GM23248 (cell line): ENCODE data around the gene FAM163B. TPM values are rescaled to one million over a fixed set of nuclear protein-coding genes. Genes with fewer than 3 reads are reported as not detected.

Source experiments
- DNase-seq: peaks from one replicate; pipeline ENCODE4 v3.0.0-alpha.2; 2015
- H2AFZ ChIP-seq: fragments of 200-600 bp; sonication (generic); 2 replicates; pipeline ENCODE4 v1.6.1; 2016; ENCODE audit warnings: antibody characterized with exemption
- H3F3A ChIP-seq: fragments of 200-600 bp; sonication (generic); 2 replicates; pipeline ENCODE4 v1.6.1; 2016; ENCODE audit warnings: mild to moderate bottlenecking, antibody characterized with exemption, mixed run types; ENCODE audit not compliant: insufficient read depth
- H3K27ac ChIP-seq: fragments of 200-600 bp; sonication (generic); 2 replicates; pipeline ENCODE4 v1.5.1; 2016; ENCODE audit warnings: mild to moderate bottlenecking
- H3K27me3 ChIP-seq: fragments of 200-600 bp; sonication (generic); replicated peaks from 2 replicates; pipeline ENCODE4 v1.6.1; 2016; ENCODE audit warnings: mild to moderate bottlenecking; ENCODE audit not compliant: insufficient read depth
- H3K36me3 ChIP-seq: fragments of 200-600 bp; sonication (generic); 2 replicates; pipeline ENCODE4 v1.6.1; 2016; ENCODE audit warnings: low read depth, mild to moderate bottlenecking
- H3K4me1 ChIP-seq: fragments of 200-600 bp; sonication (generic); 2 replicates; pipeline ENCODE4 v1.6.1; 2016; ENCODE audit warnings: mild to moderate bottlenecking; ENCODE audit not compliant: insufficient read depth
- H3K4me2 ChIP-seq: fragments of 200-600 bp; sonication (generic); one replicate; pipeline ENCODE4 v1.6.1; 2016; ENCODE audit warnings: mild to moderate bottlenecking; ENCODE audit not compliant: unreplicated experiment
- H3K4me3 ChIP-seq: fragments of 200-600 bp; sonication (generic); 2 replicates; pipeline ENCODE4 v1.5.1; 2016; ENCODE audit warnings: mild to moderate bottlenecking
- H3K79me2 ChIP-seq: fragments of 200-600 bp; sonication (generic); 2 replicates; pipeline ENCODE4 v1.6.1; 2016; ENCODE audit warnings: mild to moderate bottlenecking; ENCODE audit not compliant: insufficient read depth
- H3K9ac ChIP-seq: fragments of 200-600 bp; sonication (generic); 2 replicates; pipeline ENCODE4 v1.6.1; 2016; ENCODE audit warnings: mild to moderate bottlenecking
- H3K9me2 ChIP-seq: fragments of 200-600 bp; sonication (generic); 2 replicates; pipeline ENCODE4 v1.6.1; 2016; ENCODE audit warnings: mixed run types, mild to moderate bottlenecking, moderate library complexity; ENCODE audit not compliant: insufficient read depth
- H3K9me3 ChIP-seq: fragments of 200-600 bp; sonication (generic); one replicate; pipeline ENCODE4 v1.6.1; 2017; ENCODE audit warnings: low read depth
- H4K20me1 ChIP-seq: fragments of 200-600 bp; sonication (generic); 2 replicates; pipeline ENCODE4 v1.6.0; 2016; ENCODE audit not compliant: insufficient read depth
- EZH2 ChIP-seq: fragments of 200-600 bp; sonication (generic); IDR thresholded peaks from 2 replicates; pipeline ENCODE4 v1.6.1; 2018; ENCODE audit warnings: antibody characterized with exemption, mild to moderate bottlenecking; ENCODE audit not compliant: insufficient read depth, poor library complexity, severe bottlenecking
- EZH2phosphoT487 ChIP-seq: fragments of 200-600 bp; sonication (generic); IDR thresholded peaks from 2 replicates; pipeline ENCODE4 v1.6.1; 2018; ENCODE audit warnings: antibody characterized with exemption, moderate library complexity, mild to moderate bottlenecking, low read depth; ENCODE audit not compliant: insufficient read depth
- WGBS, 2 experiments: methylation state at CpG; one replicate each; pipeline ENCODE4 v1.1.6; 2015 to 2017; ENCODE audit warnings: low lambda C conversion rate in 2 of 2, low coverage in 1 of 2; ENCODE audit errors: missing lambda C conversion rate in 2 of 2; 5-methylcytosine and 5-hydroxymethylcytosine counted together
- in situ Hi-C: fragments of 300-500 bp; cut with MboI; formaldehyde crosslinking; loops from 2 replicates; pipeline ENCODE4 v1.15.0; 2020
- polyA plus RNA-seq: library from polyadenylated mRNA; unstranded; fragments of >200 nt; fragmentation: Nextera tagmentation; extraction: Ambion mirVana; gene quantifications from 2 replicates; pipeline ENCODE4 v1.2.1, GENCODE V29; 2016
- total RNA-seq: library from RNA; depleted of rRNA; stranded (reverse); fragments of >200 nt; shearing (Covaris generic); gene quantifications from 2 replicates; pipeline ENCODE4 v1.2.3, GENCODE V29; 2014

FAM163B gene
- total and polyA plus RNA-seq, 2 experiments from 2014 or later: not detected

- H2AFZ ChIP-seq: no peak overlapping the region
- TF ChIP-seq EZH2phosphoT487: no peak
- H3K9ac ChIP-seq: no peak overlapping the region
- H3K36me3 ChIP-seq: no peaks in the 10 kb centered on the region
- no peaks in the 10 kb centered on the region for H3K79me2 ChIP-seq
- no peak overlapping the region for H3K27ac ChIP-seq
- H3K4me3 ChIP-seq: no peak overlapping the region
- no peaks in the 10 kb centered on the region for H3F3A ChIP-seq
- peaks cover 37% of the 10 kb centered on the region for H3K27me3 ChIP-seq
- DNase-seq: no peak
- no peaks in the 10 kb centered on the region for H3K4me1 ChIP-seq
- H3K9me3 ChIP-seq: no peaks in the 10 kb centered on the region
- in situ Hi-C loops: no loop called here
- no peaks in the 10 kb centered on the region for H3K9me2 ChIP-seq
- H4K20me1 ChIP-seq: no peaks in the 10 kb centered on the region
- H3K4me2 ChIP-seq: no peak overlapping the region
- 59 to 72% methylated on average over 3 of the region's 3 CpGs for WGBS, 2 experiments
Observed at GRCh38 chr9:133577737-133578112, 31.5 kb downstream of the FAM163B start.

GRCh38 chr9:133576875-133577736 is 32.1 kb downstream of the FAM163B start:
- in situ Hi-C loops: no loop called here
- no peak overlapping the region for H3K4me3 ChIP-seq
- H3K4me1 ChIP-seq: no peaks in the 10 kb centered on the region
- no peak for DNase-seq
- no peaks in the 10 kb centered on the region for H3K9me2 ChIP-seq
- no peak overlapping the region for H2AFZ ChIP-seq
- no peak overlapping the region for H3K4me2 ChIP-seq
- no peak overlapping the region for H3K27ac ChIP-seq
- H3K36me3 ChIP-seq: no peaks in the 10 kb centered on the region
- TF ChIP-seq EZH2 (no peak), EZH2phosphoT487 (no peak)
- no peaks in the 10 kb centered on the region for H3K9me3 ChIP-seq
- no peaks in the 10 kb centered on the region for H4K20me1 ChIP-seq
- H3K9ac ChIP-seq: no peak overlapping the region
- H3F3A ChIP-seq: no peaks in the 10 kb centered on the region
- WGBS, 2 experiments: 66 to 68% methylated on average over 25 to 34 of the region's 34 CpGs
- peaks cover 35% of the 10 kb centered on the region for H3K27me3 ChIP-seq
- no peaks in the 10 kb centered on the region for H3K79me2 ChIP-seq

- H3K27ac ChIP-seq: no peak overlapping the region
- H3K27me3 ChIP-seq: peaks cover 26% of the 10 kb centered on the region
- no peak for DNase-seq
- no peaks in the 10 kb centered on the region for H3K4me1 ChIP-seq
- H3K9me2 ChIP-seq: no peaks in the 10 kb centered on the region
- in situ Hi-C loops: no loop called here
- 68 to 74% methylated on average over 23 of the region's 23 CpGs for WGBS, 2 experiments
- H3K4me2 ChIP-seq: no peak overlapping the region
- no peaks in the 10 kb centered on the region for H3K9me3 ChIP-seq
- TF ChIP-seq EZH2phosphoT487 (no peak), EZH2 (no peak)
- no peak overlapping the region for H3K9ac ChIP-seq
- H3K36me3 ChIP-seq: no peaks in the 10 kb centered on the region
- H4K20me1 ChIP-seq: no peaks in the 10 kb centered on the region
- H3F3A ChIP-seq: no peaks in the 10 kb centered on the region
- no peaks in the 10 kb centered on the region for H3K79me2 ChIP-seq
- no peak overlapping the region for H2AFZ ChIP-seq
- no peak overlapping the region for H3K4me3 ChIP-seq
Observed at GRCh38 chr9:133576031-133576874, 32.9 kb downstream of the FAM163B start.

GRCh38 chr9:133575186-133576030 is 33.8 kb downstream of the FAM163B start:
- Histone ChIP-seq H3K9me3 (no peaks in the 10 kb centered on the region), H3K4me2 (no peak overlapping the region), H3K79me2 (no peaks in the 10 kb centered on the region), H3F3A (no peaks in the 10 kb centered on the region), H3K9ac (no peak overlapping the region), H3K27ac (no peak overlapping the region), H3K27me3 (peaks cover 19% of the 10 kb centered on the region), H3K36me3 (no peaks in the 10 kb centered on the region), H3K9me2 (no peaks in the 10 kb centered on the region), H2AFZ (no peak overlapping the region), H3K4me3 (no peak overlapping the region), H3K4me1 (no peaks in the 10 kb centered on the region), H4K20me1 (no peaks in the 10 kb centered on the region)
- 62 to 71% methylated on average over 26 to 28 of the region's 32 CpGs for WGBS, 2 experiments
- in situ Hi-C loops: no loop called here
- DNase-seq: no peak
- TF ChIP-seq EZH2 (no peak), EZH2phosphoT487 (no peak)
